NCI-H446 (cell line): ENCODE measurements around the gene CYTH3.
"Not testable (repeated sequence)": the region's sequence is repeated elsewhere in the genome, so short reads cannot be mapped to it uniquely, and the experiment has no call there.

Source experiments
- DNase-seq, 2 experiments: peaks; one replicate each; lab custom pipeline; 2025; lab: John Stamatoyannopoulos, UW

Gene CYTH3

GRCh38 chr7:6193709-6194108 is 78.7 kb downstream of the CYTH3 start:
- DNase-seq, result no peak

GRCh38 chr7:6190563-6190962 is 81.9 kb downstream of the CYTH3 start:
- DNase-seq, result not testable (repeated sequence)

GRCh38 chr7:6188389-6188788 is 84.0 kb downstream of the CYTH3 start:
- DNase-seq, result no peak

GRCh38 chr7:6186577-6186976 is 85.8 kb downstream of the CYTH3 start:
- no peak for DNase-seq

GRCh38 chr7:6182993-6183392 is 89.4 kb downstream of the CYTH3 start:
- DNase-seq, result no peak

GRCh38 chr7:6181136-6181535 is 91.3 kb downstream of the CYTH3 start:
- no peak for DNase-seq

- DNase-seq, result no peak
These were observed 92.1 kb downstream of the CYTH3 start for GRCh38 chr7:6180344-6180725.

GRCh38 chr7:6179620-6180343 is 92.6 kb downstream of the CYTH3 start:
- DNase-seq, result no peak

- DNase-seq, result no peak
These were observed 94.0 kb downstream of the CYTH3 start for GRCh38 chr7:6178298-6179029.

- DNase-seq, result no peak
These were observed 96.8 kb downstream of the CYTH3 start for GRCh38 chr7:6175645-6176044.

GRCh38 chr7:6172910-6173295 is 99.5 kb downstream of the CYTH3 start:
- no peak for DNase-seq

- DNase-seq, result no peak
These were observed 100.1 kb downstream of the CYTH3 start for GRCh38 chr7:6172224-6172909.

GRCh38 chr7:6171532-6172223 is 100.7 kb downstream of the CYTH3 start:
- no peak for DNase-seq

GRCh38 chr7:6170571-6171531 is 101.6 kb downstream of the CYTH3 start:
- DNase-seq, result no peak

GRCh38 chr7:6169805-6170520 is 102.5 kb downstream of the CYTH3 start:
- no peak for DNase-seq

GRCh38 chr7:6168477-6168868 is 104.0 kb downstream of the CYTH3 start:
- DNase-seq, result no peak

- DNase-seq, result no peak
These were observed 104.6 kb downstream of the CYTH3 start for GRCh38 chr7:6167587-6168476.

GRCh38 chr7:6167004-6167551 is 105.3 kb downstream of the CYTH3 start:
- no peak for DNase-seq

GRCh38 chr7:6166443-6166891 is 106.0 kb downstream of the CYTH3 start:
- no peak for DNase-seq
